Measurements from ENCODE around the gene PRR35. TPM values are rescaled to one million over a fixed set of nuclear protein-coding genes. Genes with fewer than 3 reads are reported as not detected.

The PRR35 gene
- total RNA-seq, 2 donors from 2014 or later, result 0.12 to 0.64 TPM

DNA sequence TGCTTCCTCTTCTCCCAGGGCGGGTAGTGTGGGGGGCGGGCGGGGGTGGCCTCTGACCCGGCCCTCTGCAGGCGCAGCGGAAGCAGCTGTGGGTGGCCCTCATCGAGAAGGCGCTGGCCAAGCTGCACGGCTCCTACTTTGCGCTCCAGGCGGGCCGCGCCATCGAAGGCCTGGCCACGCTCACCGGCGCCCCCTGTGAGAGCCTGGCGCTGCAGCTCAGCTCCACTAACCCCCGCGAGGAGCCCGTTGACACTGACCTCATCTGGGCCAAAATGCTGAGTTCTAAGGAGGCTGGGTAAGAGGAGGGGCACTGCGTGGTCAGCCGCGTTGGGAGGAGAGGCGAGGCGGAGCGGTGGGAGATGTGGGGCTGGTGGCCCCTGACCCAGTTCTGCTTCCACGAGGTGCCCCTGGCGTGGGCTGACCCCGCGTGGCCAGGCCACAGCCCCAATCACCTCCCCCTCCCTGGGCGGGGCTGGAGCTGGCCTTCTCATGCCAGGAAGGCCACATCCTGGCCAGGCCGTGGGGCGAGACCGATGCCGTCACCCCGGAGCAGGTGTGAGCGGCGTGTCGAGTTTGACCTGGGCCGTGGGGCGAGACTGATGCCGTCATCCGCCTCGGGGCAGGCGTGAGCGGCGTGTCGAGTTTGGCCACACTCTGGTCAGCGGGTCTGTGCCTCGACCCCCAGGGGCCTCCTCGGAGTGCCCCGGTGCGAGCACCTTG is 10.5 kb upstream of the PRR35 start:
- ATAC-seq, result no peak
- H3K9me3 Mint-ChIP-seq, result no peaks in the 10 kb centered on the region
- H3K36me3 Mint-ChIP-seq, result no peaks in the 10 kb centered on the region
- no peaks in the 10 kb centered on the region for H3K4me1 Mint-ChIP-seq (ENCODE audit: low read depth in 2 of 2)
- no peak overlapping the region for H3K27ac Mint-ChIP-seq
- DNase-seq (ENCODE audit: low spot score), result no peak
- no peaks in the 10 kb centered on the region for H3K27me3 Mint-ChIP-seq
- no peak overlapping the region for H3K4me3 Mint-ChIP-seq

DNA sequence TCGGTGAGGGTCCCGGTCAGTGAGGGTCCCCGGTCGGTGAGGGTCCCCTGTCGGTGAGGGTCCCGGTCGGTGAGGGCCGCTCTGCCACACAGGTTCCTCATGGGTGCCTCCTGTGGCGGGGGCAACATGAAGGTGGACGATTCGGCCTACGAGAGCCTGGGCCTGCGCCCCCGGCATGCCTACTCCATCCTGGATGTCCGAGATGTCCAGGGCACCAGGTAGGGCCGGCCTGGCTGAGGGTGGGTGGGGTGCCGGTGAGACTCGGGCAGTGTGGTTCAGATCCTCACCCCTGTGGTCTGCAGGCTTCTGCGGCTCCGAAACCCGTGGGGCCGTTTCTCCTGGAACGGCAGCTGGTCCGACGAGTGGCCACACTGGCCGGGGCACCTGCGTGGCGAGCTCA is 9.0 kb upstream of the PRR35 start:
- Mint-ChIP-seq H3K36me3 (no peaks in the 10 kb centered on the region), H3K27me3 (no peaks in the 10 kb centered on the region), H3K9me3 (no peaks in the 10 kb centered on the region), H3K4me1 (ENCODE audit: low read depth in 2 of 2) (no peaks in the 10 kb centered on the region), H3K27ac (no peak overlapping the region), H3K4me3 (no peak overlapping the region)
- no peak for ATAC-seq
- no peak for DNase-seq (ENCODE audit: low spot score)

DNA sequence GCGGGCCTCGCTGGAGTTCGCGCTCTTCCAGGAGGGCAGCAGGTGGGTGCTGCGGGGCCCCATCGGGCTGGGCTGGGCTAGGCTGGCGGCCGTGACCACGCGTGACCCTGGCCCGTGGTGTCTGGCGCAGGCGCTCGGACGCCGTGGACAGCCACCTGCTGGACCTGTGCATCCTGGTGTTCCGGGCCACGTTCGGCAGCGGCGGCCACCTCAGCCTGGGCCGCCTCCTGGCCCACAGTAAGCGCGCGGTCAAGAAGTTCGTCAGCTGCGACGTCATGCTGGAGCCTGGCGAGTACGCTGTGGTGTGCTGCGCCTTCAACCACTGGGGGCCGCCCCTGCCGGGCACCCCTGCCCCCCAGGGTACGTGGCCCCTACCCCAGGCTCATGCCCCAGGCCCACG is 8.0 kb upstream of the PRR35 start:
- no peak overlapping the region for H3K27ac Mint-ChIP-seq
- no peaks in the 10 kb centered on the region for H3K27me3 Mint-ChIP-seq
- DNase-seq (ENCODE audit: low spot score), result no peak
- H3K36me3 Mint-ChIP-seq, result no peaks in the 10 kb centered on the region
- H3K4me1 Mint-ChIP-seq (ENCODE audit: low read depth in 2 of 2), result no peaks in the 10 kb centered on the region
- ATAC-seq, result no peak
- H3K9me3 Mint-ChIP-seq, result no peaks in the 10 kb centered on the region
- no peak overlapping the region for H3K4me3 Mint-ChIP-seq

DNA sequence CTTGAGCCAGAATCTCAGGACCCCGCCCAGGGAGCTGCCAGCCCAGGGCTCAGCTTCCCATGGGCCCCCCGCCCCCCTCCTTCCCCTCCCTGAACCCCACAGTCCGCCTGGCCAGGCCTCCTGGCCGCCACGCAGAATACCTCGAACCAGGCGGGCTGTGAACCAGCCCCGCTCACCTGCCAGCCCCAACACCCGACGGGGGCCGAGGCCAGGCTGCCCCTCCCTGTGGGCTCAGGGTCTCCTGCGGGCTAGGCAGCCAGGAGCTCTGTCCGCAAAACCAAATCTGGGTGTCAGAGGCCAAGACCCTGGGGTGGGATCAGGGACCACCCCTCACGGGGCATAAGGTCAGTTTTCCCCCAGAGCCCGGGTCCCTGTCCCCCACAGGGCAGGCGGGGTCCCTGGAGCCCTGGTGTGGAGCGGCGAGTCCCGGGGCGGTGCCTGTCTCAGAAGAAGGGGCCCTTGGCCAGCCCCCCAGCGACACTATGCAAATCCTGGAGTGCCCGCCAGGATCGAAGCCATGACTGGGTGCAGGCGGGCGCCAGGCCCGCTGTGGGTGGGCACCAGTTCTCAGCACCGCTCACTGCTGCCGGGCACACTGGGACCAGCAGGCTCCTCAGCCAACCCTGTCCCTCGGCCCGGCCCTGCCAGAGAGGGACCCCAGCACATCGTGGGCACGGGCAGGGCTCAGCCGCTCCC is 6.4 kb upstream of the PRR35 start:
- Mint-ChIP-seq H3K9me3 (no peaks in the 10 kb centered on the region), H3K4me3 (no peak overlapping the region), H3K27ac (no peak overlapping the region), H3K4me1 (ENCODE audit: low read depth in 2 of 2) (peaks cover 0 to 3% of the 10 kb centered on the region in 2 donors), H3K27me3 (peaks cover 0 to 3% of the 10 kb centered on the region in 2 donors), H3K36me3 (no peaks in the 10 kb centered on the region)
- ATAC-seq (no peak), DNase-seq (ENCODE audit: low spot score) (no peak)

DNA sequence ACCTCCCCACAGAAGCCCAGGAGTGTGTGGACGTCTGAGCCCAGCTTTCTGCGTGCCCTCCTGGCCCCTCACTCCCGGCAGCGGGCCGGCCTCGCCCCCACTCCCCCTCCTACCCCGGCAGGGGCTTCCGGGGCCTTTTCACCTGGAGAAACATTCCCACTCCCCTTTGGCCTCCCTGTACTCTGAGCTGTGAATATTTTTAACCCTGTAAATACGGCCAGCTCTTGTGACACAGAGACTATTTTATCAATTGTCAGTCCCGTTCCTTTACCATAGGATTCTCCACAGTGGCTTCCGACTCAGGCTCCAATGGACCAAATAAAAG is 5.9 kb upstream of the PRR35 start:
- no peaks in the 10 kb centered on the region for H3K9me3 Mint-ChIP-seq
- peaks cover 0 to 3% of the 10 kb centered on the region in 2 donors for H3K4me1 Mint-ChIP-seq (ENCODE audit: low read depth in 2 of 2)
- H3K4me3 Mint-ChIP-seq, result no peak overlapping the region
- peaks cover 0 to 3% of the 10 kb centered on the region in 2 donors for H3K27me3 Mint-ChIP-seq
- no peak for DNase-seq (ENCODE audit: low spot score)
- H3K36me3 Mint-ChIP-seq, result no peaks in the 10 kb centered on the region
- no peak overlapping the region for H3K27ac Mint-ChIP-seq
- no peak for ATAC-seq

DNA sequence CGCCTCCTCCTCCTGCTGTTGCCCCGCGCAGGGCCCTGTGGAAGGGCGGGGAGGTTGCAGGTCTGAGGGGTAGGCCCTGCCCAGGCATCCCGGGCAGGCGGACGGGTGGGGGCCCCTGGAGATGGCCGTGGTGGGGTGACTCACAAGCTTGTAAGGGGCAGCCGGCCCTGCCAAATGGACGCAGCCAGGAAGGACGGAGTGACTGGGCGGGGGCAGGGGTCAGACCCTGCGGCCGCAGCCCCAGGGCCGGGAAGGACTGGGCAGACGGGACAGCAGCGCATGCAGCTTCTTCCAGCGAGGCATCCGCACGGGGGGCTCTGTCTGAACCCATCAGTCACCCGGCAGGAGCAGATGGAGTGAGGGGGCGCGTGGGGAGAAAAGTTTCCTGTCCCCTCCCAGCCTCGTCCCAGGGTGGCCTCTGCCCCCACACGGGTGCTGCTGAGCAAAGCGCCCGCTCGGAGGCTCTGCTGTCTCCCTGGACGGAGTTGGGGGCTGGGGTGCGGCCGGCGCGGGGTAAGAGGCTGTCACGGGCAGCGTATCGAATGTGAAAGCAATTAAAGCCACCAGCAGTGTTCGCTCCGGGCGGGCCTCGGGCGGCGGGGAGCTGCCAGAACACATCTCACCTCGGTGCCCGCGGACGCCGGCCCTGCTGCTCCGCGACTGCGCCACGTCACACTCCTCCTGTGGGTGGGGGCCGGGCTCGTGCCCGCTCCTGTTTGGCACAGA is 5.4 kb upstream of the PRR35 start:
- Mint-ChIP-seq H3K36me3 (no peaks in the 10 kb centered on the region), H3K4me1 (ENCODE audit: low read depth in 2 of 2) (peaks cover 0 to 3% of the 10 kb centered on the region in 2 donors), H3K27ac (no peak overlapping the region), H3K27me3 (peaks cover 0 to 3% of the 10 kb centered on the region in 2 donors), H3K9me3 (no peaks in the 10 kb centered on the region), H3K4me3 (no peak overlapping the region)
- ATAC-seq, result peak in 1 of 2 donors; percentile 1
- no peak for DNase-seq (ENCODE audit: low spot score)

DNA sequence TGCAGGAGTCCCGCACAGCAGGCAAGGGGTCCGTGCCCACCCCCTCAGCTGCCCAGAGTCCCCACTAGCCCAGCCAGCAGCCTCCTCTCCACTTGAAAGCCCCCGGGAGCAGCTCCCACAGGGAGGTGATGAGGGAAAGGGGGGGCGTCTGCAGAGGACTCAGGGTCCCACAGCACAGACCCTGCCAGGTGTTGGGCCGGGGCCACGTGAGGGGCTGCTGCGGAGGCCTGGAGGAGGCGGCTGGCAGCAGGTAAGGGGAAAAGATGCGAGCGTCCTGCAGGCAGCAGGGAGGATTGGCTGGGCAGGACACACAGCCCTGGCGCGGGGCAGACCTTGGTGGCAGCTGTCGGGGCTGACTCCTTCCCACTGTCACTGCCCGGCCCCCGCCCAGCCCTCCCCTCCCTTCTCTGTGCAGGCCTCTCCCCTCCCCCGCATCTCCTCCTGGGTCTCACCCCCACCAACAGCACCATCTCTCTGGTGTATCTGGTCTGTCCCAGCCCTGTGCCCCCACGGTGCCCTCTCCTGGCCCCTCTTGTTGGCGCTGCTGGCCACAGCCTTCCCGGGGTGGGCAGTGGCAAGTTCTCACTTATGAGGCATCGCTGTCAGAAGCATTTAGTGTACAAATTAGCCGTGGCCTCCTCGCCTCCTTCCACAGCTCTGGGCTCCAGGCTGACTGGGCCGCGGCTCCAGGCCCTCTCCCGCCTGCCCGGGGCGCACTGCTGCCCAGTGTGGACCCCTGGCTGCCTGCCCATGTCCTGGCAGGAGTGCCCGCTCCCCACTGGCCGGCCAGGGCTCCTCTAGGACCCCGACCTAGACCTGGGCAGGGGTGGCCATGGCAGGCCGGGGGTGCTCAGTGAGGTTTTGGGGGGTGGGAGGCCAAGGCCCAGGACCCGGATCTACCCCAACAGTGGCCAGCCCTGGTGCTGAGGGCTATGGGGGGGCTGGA is 4.4 kb upstream of the PRR35 start:
- Mint-ChIP-seq H3K4me1 (ENCODE audit: low read depth in 2 of 2) (peaks cover 0 to 3% of the 10 kb centered on the region in 2 donors), H3K36me3 (no peaks in the 10 kb centered on the region), H3K27me3 (peaks cover 0 to 3% of the 10 kb centered on the region in 2 donors), H3K9me3 (no peaks in the 10 kb centered on the region), H3K4me3 (no peak overlapping the region), H3K27ac (no peak overlapping the region)
- no peak for DNase-seq (ENCODE audit: low spot score)
- ATAC-seq, result no peak

DNA sequence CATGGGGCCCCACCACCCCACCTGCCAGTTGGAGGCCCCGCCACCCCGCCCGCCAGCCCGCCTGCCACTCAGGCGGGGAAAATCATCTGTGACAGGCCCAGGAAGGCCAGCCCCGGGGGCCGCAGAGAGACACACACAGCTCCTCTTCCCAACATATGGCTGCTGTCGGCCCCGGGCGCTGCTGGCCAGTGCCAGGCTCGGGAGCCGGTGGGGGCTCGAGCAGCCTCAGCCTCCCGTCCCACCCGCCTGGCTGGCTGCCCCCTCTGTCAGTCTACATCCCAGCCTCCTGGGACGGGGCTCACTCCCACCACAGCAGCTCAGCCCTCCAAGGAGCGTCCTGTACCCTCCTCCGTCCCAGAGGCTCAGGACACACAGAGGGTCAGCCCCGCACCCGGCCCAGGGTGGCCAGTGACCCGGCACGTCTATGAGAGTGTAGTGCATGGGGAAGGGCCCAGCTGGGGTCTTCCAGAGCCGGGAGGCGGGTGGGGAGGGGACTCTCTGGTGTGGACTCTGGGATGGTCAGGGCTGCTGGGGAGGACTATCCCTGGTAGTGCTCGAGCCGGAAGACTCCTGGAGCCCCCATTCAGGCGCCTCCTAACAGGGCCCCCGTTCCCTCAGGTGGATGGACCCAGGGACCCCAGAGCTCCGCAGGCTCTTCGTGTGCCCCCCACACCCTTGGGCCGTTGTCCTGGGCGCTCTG is 3.6 kb upstream of the PRR35 start:
- Mint-ChIP-seq H3K4me3 (no peak overlapping the region), H3K4me1 (ENCODE audit: low read depth in 2 of 2) (peaks cover 0 to 3% of the 10 kb centered on the region in 2 donors), H3K9me3 (no peaks in the 10 kb centered on the region), H3K27ac (no peak overlapping the region), H3K36me3 (no peaks in the 10 kb centered on the region), H3K27me3 (peaks cover 0 to 3% of the 10 kb centered on the region in 2 donors)
- ATAC-seq, result no peak
- DNase-seq (ENCODE audit: low spot score), result no peak

DNA sequence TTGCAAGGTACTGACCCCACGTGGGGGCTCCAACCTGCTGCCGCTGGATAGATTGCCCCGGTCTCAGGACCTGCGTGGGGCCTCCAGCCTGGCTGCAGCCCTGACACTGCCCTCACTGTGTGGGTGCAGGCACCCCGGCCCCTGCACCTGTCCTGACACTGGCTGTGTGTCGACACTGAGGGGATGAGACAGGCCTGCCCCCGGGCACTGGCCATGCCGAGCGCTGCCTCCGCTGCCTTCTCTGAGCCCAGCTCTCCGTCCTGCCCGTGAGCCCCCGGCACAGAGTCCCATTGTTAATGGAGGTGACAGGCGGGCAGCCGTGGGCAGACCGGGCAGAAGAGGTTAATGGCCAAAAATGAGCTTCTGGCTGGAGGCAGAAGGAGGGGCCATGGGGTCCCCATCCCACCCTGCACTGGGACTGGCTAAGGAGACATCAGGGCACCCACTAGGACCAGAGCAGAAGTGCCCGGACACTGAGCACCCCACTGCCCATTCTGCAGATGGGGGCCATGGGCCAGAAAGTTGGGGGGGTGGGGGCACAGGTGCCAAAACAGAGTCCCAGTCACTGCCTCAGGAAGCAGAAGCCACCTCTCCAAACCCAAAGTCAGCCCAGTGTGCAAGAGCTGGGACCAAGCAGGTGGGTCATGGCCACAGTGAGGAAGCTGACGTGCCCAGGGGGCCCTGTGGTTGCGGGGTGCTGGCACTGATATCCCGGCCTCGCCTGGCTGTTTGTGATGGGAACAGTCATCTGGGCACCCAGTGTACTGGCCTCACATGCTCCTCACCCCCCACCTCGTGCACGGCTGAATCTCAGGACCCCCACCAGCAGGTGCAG is 2.5 kb upstream of the PRR35 start:
- ATAC-seq (no peak), DNase-seq (ENCODE audit: low spot score) (no peak)
- peaks cover 0 to 3% of the 10 kb centered on the region in 2 donors for H3K4me1 Mint-ChIP-seq (ENCODE audit: low read depth in 2 of 2)
- H3K9me3 Mint-ChIP-seq, result no peaks in the 10 kb centered on the region
- peaks cover 0 to 3% of the 10 kb centered on the region in 2 donors for H3K27me3 Mint-ChIP-seq
- H3K36me3 Mint-ChIP-seq, result no peaks in the 10 kb centered on the region
- H3K4me3 Mint-ChIP-seq, result no peak overlapping the region
- no peak overlapping the region for H3K27ac Mint-ChIP-seq

DNA sequence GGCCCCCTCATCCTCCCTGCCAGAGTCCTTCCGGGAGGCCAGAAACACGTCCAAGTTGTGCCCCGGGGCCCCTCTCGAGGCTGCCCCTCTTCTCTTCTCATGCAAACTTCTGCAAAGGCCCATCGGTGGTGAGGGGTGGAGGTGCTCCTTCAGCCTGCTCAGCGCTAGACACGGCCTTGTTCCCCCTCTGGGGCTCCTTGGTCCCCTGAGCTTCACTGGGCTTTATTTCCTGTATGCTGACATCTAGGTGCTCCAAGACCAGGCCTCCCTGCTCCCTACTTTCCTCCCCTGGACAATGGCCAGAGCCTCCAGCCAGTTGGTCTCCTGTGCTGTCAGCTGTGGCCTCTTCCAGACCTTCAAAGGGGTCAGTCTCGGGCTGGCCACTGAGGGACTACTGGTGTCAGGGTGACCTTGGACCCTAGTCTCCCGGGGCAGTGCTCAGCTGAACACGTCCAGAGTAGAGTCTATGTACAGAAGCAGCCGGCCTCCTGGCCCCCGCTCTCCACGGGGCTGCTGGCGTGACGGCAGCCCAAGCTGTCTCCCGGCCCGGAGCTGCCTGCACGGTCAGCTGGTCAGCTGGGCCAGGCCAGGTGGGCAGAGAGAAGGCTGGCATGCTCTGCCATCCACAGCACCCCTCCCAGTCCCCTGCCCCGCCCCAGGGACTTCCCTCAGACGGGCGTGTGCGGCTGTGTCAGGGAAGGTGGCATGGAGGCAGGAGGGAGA is 1.7 kb upstream of the PRR35 start:
- Mint-ChIP-seq H3K4me1 (ENCODE audit: low read depth in 2 of 2) (peaks cover 0 to 3% of the 10 kb centered on the region in 2 donors), H3K27ac (no peak overlapping the region), H3K27me3 (peaks cover 0 to 3% of the 10 kb centered on the region in 2 donors), H3K4me3 (no peak overlapping the region), H3K36me3 (no peaks in the 10 kb centered on the region), H3K9me3 (no peaks in the 10 kb centered on the region)
- ATAC-seq (no peak), DNase-seq (ENCODE audit: low spot score) (no peak)

DNA sequence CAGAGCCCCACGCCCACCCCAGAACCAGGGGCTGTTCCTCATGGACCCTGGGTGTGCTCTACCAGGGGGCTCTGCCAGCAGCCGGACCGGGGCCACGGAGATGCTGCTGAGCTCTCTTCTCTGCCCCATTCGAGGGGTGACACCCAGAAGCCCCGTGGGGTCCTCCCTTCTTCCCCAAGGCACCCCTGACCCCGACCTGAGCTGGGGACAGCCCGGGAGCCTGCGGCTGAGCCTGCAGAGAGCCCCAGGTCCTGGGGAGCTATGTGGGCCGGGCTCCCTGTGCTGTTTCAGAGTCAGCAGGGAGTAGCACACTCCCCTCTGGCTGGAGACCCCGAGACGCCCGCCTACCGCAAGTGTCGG is 1.2 kb upstream of the PRR35 start:
- ATAC-seq (no peak), DNase-seq (ENCODE audit: low spot score) (no peak)
- peaks cover 0 to 3% of the 10 kb centered on the region in 2 donors for H3K27me3 Mint-ChIP-seq
- no peaks in the 10 kb centered on the region for H3K9me3 Mint-ChIP-seq
- peaks cover 0 to 3% of the 10 kb centered on the region in 2 donors for H3K4me1 Mint-ChIP-seq (ENCODE audit: low read depth in 2 of 2)
- no peak overlapping the region for H3K4me3 Mint-ChIP-seq
- H3K36me3 Mint-ChIP-seq, result no peaks in the 10 kb centered on the region
- no peak overlapping the region for H3K27ac Mint-ChIP-seq
